HCT116 (cell line): ENCODE data around the gene PDE9A. TPM values are rescaled to one million over a fixed set of nuclear protein-coding genes. Genes with fewer than 3 reads are reported as not detected.

Experiments used
- ATAC-seq: fragments of 200-7000 bp; cut with Tn5 transposase; 2 replicates; pipeline ENCODE4 v1.9.1; 2020; ENCODE audit warnings: mild to moderate bottlenecking, moderate library complexity
- BruUV-seq: library from RNA; stranded (reverse); fragments of 400-500 nt; replicated peaks from 2 replicates; lab custom pipeline; 2021; lab: Mats Ljungman, UMichigan
- CTCF ChIA-PET: fragments of 300-600 bp; sonication (Branson Sonifier 250); formaldehyde crosslinking; loops from one replicate; lab custom pipeline; 2021; ENCODE audit warnings: antibody characterized with exemption; lab: Charles Lee
- POLR2A ChIA-PET: fragments of 300-600, 350-600 bp; sonication (Branson Sonifier 250); formaldehyde crosslinking; loops from one replicate; lab custom pipeline; 2021; ENCODE audit warnings: antibody characterized with exemption; lab: Charles Lee
- RAD21 ChIA-PET, 2 experiments: fragments of 300-600 bp; sonication (Branson Sonifier 250); formaldehyde crosslinking; loops; one replicate each; lab custom pipeline; 2023; ENCODE audit warnings: low total read pairs in 2 of 2; ENCODE audit not compliant: uncharacterized antibody in 2 of 2, unreplicated experiment in 2 of 2, low non-redundant PET in 1 of 2; lab: Charles Lee
- DNase-seq: peaks from one replicate; pipeline ENCODE4 v3.0.0-alpha.2; 2010; ENCODE audit warnings: low read depth, low spot score
- H2AFZ ChIP-seq: fragments of 200-600 bp; shearing (Covaris generic), sonication (generic); 2 replicates; pipeline ENCODE4 v1.6.1; 2017; ENCODE audit warnings: low read depth, mixed run types, mixed read lengths, antibody characterized with exemption, low read length; ENCODE audit not compliant: poor library complexity, severe bottlenecking
- H3K27ac ChIP-seq: 2 replicates; pipeline ENCODE4 v1.5.1; 2012; ENCODE audit warnings: low read depth, low read length
- H3K27me3 ChIP-seq: fragments of 200-600 bp; sonication (generic); 2 replicates; pipeline ENCODE4 v1.6.1; 2016; ENCODE audit warnings: mixed run types, low read length, mixed read lengths; ENCODE audit not compliant: insufficient read depth
- H3K36me3 ChIP-seq, 2 experiments: fragments of 200-500 bp in 1 of 2; fragments of 200-600 bp in 1 of 2; sonication (Bioruptor generic) in 1 of 2; sonication (generic) in 1 of 2; 2 replicates each; pipeline versions ENCODE4 v1.5.1 to v1.6.1; 2014 to 2016; ENCODE audit warnings: low read length in 2 of 2, inconsistent platforms in 1 of 2, mixed read lengths in 1 of 2, mixed run types in 1 of 2; ENCODE audit not compliant: insufficient read depth in 2 of 2, control insufficient read depth in 1 of 2
- H3K4me1 ChIP-seq, 2 experiments: fragments of 200-600 bp in 1 of 2; sonication (generic) in 1 of 2; 2 replicates each; pipeline versions ENCODE4 v1.5.1 to v1.6.1; 2012 to 2017; ENCODE audit warnings: low read length in 2 of 2, inconsistent platforms in 1 of 2, mild to moderate bottlenecking in 1 of 2, mixed read lengths in 1 of 2, mixed run types in 1 of 2, moderate library complexity in 1 of 2; ENCODE audit not compliant: insufficient read depth in 2 of 2, control insufficient read depth in 1 of 2
- H3K4me2 ChIP-seq: fragments of 200-600 bp; sonication (generic); 2 replicates; pipeline ENCODE4 v1.6.1; 2017; ENCODE audit warnings: mixed run types, low read length, mixed read lengths
- H3K4me3 ChIP-seq, 2 experiments: fragments of 200-600 bp in 1 of 2; sonication (generic) in 1 of 2; replicated peaks in 1 of 2; 2 replicates each; pipeline ENCODE4 v1.5.1; 2011 to 2016; ENCODE audit warnings: low read length in 2 of 2, control low read depth in 1 of 2, low read depth in 1 of 2, mild to moderate bottlenecking in 1 of 2, mixed read lengths in 1 of 2, mixed run types in 1 of 2
- H3K79me2 ChIP-seq: fragments of 200-600 bp; sonication (generic); 2 replicates; pipeline ENCODE4 v1.6.1; 2017; ENCODE audit warnings: mild to moderate bottlenecking, mixed run types, low read length, moderate library complexity, mixed read lengths; ENCODE audit not compliant: insufficient read depth
- H3K9ac ChIP-seq: fragments of 200-600 bp; sonication (generic); 2 replicates; pipeline ENCODE4 v1.6.1; 2016; ENCODE audit warnings: low read length, mixed read lengths
- H3K9me2 ChIP-seq: fragments of 200-600 bp; sonication (generic), shearing (Covaris generic); 2 replicates; pipeline ENCODE4 v1.6.1; 2017; ENCODE audit warnings: mixed run types, mild to moderate bottlenecking, moderate library complexity; ENCODE audit not compliant: insufficient read depth
- H3K9me3 ChIP-seq, 2 experiments: fragments of 200-500 bp in 1 of 2; fragments of 200-600 bp in 1 of 2; sonication (Bioruptor generic) in 1 of 2; sonication (generic) in 1 of 2; 2 replicates each; pipeline ENCODE4 v1.6.1; 2014 to 2017; ENCODE audit warnings: low read length in 2 of 2, mixed read lengths in 2 of 2, inconsistent platforms in 1 of 2, low read depth in 1 of 2, mild to moderate bottlenecking in 1 of 2, mixed run types in 1 of 2, moderate library complexity in 1 of 2; ENCODE audit not compliant: control insufficient read depth in 1 of 2, insufficient read depth in 1 of 2
- H4K20me1 ChIP-seq: fragments of 200-600 bp; sonication (generic), shearing (Covaris generic); 2 replicates; pipeline ENCODE4 v1.6.1; 2017; ENCODE audit warnings: mixed run types, mild to moderate bottlenecking, moderate library complexity; ENCODE audit not compliant: insufficient read depth
- CEBPB ChIP-seq: IDR thresholded peaks from 2 replicates; pipeline ENCODE4 v1.6.1; 2012; ENCODE audit warnings: low read depth
- CTCF ChIP-seq, 3 experiments: fragments of 200-600 bp in 1 of 3; sonication (generic) in 1 of 3; IDR thresholded peaks in 2 of 3; conservative IDR thresholded peaks in 1 of 3; 2 replicates each; pipeline ENCODE4 v1.5.1; 2012 to 2017; ENCODE audit warnings: low read depth in 2 of 3, low read length in 2 of 3, antibody characterized with exemption in 1 of 3, borderline replicate concordance in 1 of 3, control low read depth in 1 of 3, mild to moderate bottlenecking in 1 of 3, mixed read lengths in 1 of 3, mixed run types in 1 of 3, moderate library complexity in 1 of 3; ENCODE audit not compliant: insufficient read depth in 1 of 3
- EGR1 ChIP-seq: IDR thresholded peaks from 2 replicates; pipeline ENCODE4 v1.6.1; 2012; ENCODE audit warnings: low read depth
- ELF1 ChIP-seq: IDR thresholded peaks from 2 replicates; pipeline ENCODE4 v1.6.1; 2012; ENCODE audit warnings: low read depth, borderline replicate concordance
- EZH2 ChIP-seq: fragments of 200-600 bp; sonication (generic); IDR thresholded peaks from 2 replicates; pipeline ENCODE4 v1.6.1; 2017; ENCODE audit warnings: antibody characterized with exemption, mixed run types
- JUND ChIP-seq: IDR thresholded peaks from 2 replicates; pipeline ENCODE4 v1.6.1; 2012
- POLR2A ChIP-seq: IDR thresholded peaks from 2 replicates; pipeline ENCODE4 v1.7.0; 2011; ENCODE audit warnings: borderline replicate concordance; ENCODE audit not compliant: insufficient read depth, insufficient read length; ENCODE audit errors: extremely low read depth
- POLR2AphosphoS5 ChIP-seq: IDR thresholded peaks from 2 replicates; pipeline ENCODE4 v1.6.1; 2011; ENCODE audit warnings: mild to moderate bottlenecking, low read depth, low read length, moderate library complexity
- SP1 ChIP-seq: IDR thresholded peaks from 2 replicates; pipeline ENCODE4 v1.6.1; 2012; ENCODE audit warnings: low read depth
- SRF ChIP-seq: IDR thresholded peaks from 2 replicates; pipeline ENCODE4 v1.6.1; 2012; ENCODE audit warnings: low read depth
- YY1 ChIP-seq: IDR thresholded peaks from 2 replicates; pipeline ENCODE4 v1.6.1; 2011; ENCODE audit warnings: low read length, low read depth, moderate library complexity, mild to moderate bottlenecking; ENCODE audit not compliant: insufficient replicate concordance; ENCODE audit errors: extremely low read depth
- ZBTB33 ChIP-seq: IDR thresholded peaks from 2 replicates; pipeline ENCODE4 v1.6.1; 2011; ENCODE audit warnings: mild to moderate bottlenecking, low read length, moderate library complexity; ENCODE audit not compliant: insufficient replicate concordance; ENCODE audit errors: extremely low read depth
- ZFX ChIP-seq: fragments of 450-650 bp; IDR thresholded peaks from 2 replicates; pipeline ENCODE4 v1.6.1; 2017
- intact Hi-C: fragments of 100-400 bp; cut with micrococcal nuclease; formaldehyde crosslinking; loops from 2 replicates; pipeline ENCODE4 v1.10.0; 2022
- total RNA-seq: library from RNA; stranded (reverse); gene quantifications from one replicate; pipeline ENCODE4 v1.2.1, GENCODE V29; 2021; ENCODE audit not compliant: unreplicated experiment
- TF ChIP-seq, protein P1 (sequence below): IDR thresholded peaks from 2 replicates; pipeline ENCODE4 v1.6.1; 2012

The PDE9A gene
- total RNA-seq, 1 experiment from 2014 or later: 31.4 TPM

GRCh38 chr21:42734323-42734971 is 81.0 kb downstream of the PDE9A start (continued):
- TF ChIP-seq YY1 (no peak), SRF (no peak), ZBTB33 (no peak), SP1 (no peak)
- TF ChIP-seq, protein P1, sequence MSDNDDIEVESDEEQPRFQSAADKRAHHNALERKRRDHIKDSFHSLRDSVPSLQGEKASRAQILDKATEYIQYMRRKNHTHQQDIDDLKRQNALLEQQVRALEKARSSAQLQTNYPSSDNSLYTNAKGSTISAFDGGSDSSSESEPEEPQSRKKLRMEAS: no peak

DNA sequence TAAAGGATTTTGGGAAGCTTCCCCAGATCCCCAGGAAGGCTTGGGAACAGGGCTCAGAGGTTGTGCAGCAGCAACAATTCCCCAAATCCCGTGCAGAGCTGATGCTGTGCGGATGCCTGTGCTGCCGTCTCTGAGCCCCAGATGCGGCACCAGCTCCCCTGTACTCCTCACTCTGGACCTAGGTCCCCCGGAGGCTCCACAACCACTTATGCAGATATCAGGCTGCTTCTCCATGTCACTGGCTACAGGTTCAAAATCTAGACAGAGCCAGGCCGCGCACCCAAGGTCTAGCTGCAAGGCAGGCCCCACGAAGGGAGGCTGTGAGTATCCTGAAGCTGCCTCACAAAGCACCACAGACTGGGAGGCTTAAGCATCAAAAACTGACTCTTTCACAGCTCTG is 81.6 kb downstream of the PDE9A start:
- Histone ChIP-seq H3K4me2 (no peak overlapping the region), H4K20me1 (no peaks in the 10 kb centered on the region), H3K79me2 (no peaks in the 10 kb centered on the region), H3K9ac (no peak overlapping the region), H3K36me3 (peaks cover 0 to 4% of the 10 kb centered on the region in 2 experiments; a peak in 1 of 4 replicates), H3K9me3 (no peaks in the 10 kb centered on the region), H2AFZ (no peak overlapping the region), H3K4me3 (no peak overlapping the region), H3K4me1 (peaks cover 16 to 19% of the 10 kb centered on the region in 2 experiments), H3K27ac (no peak overlapping the region), H3K9me2 (no peaks in the 10 kb centered on the region), H3K27me3 (no peaks in the 10 kb centered on the region)
- DNase-seq (no peak), ATAC-seq (no peak)
- intact Hi-C loops: no loop called here
- POLR2A ChIA-PET: no interaction called here
- RAD21 ChIA-PET: no interaction called here
- TF ChIP-seq JUND: no peak
- TF ChIP-seq EZH2: no peak
- no peak for TF ChIP-seq ELF1
- no peak for TF ChIP-seq EGR1
- TF ChIP-seq YY1: no peak
- no peak for TF ChIP-seq CEBPB
- no peak for TF ChIP-seq CTCF (IDR thresholded peaks at IDR 0.05 in 2 of 3, conservative IDR thresholded peaks at IDR 0.05 in 1 of 3; ENCODE audit: borderline replicate concordance in 1 of 3, insufficient read depth in 1 of 3, low read depth in 2 of 3, low read length in 2 of 3)
- no peak for TF ChIP-seq SP1
- no peak for TF ChIP-seq POLR2AphosphoS5
- no peak for TF ChIP-seq POLR2A
- TF ChIP-seq ZFX: no peak
- BruUV-seq: no TSS peak
- CTCF ChIA-PET: no interaction called here
